H1 (cell line): ENCODE results near the gene IQSEC3. TPM values are rescaled to one million over a fixed set of nuclear protein-coding genes. Genes with fewer than 3 reads are reported as not detected.

Source experiments
- CTCF ChIA-PET: fragments of 300-600 bp; sonication (Branson Sonifier 250); formaldehyde crosslinking; loops from one replicate; lab custom pipeline; 2021; ENCODE audit not compliant: partially characterized antibody; lab: Charles Lee
- POLR2A ChIA-PET: fragments of 300-600 bp; sonication (Branson Sonifier 250); formaldehyde crosslinking; loops from one replicate; lab custom pipeline; 2021; ENCODE audit warnings: inconsistent platforms; ENCODE audit not compliant: partially characterized antibody; lab: Charles Lee
- DNase-seq, 2 experiments: peaks; one replicate each; pipeline versions ENCODE4 v3.0.0 to v3.0.0-alpha.2; 2010 to 2022; ENCODE audit warnings: low spot score in 2 of 2, low read depth in 1 of 2, mixed read lengths in 1 of 2
- FAIRE-seq: peaks from 2 replicates; lab custom pipeline; 2011; peaks lifted over from hg19 to GRCh38; lab: Jason Lieb, UNC
- H2AFZ ChIP-seq: 2 replicates; pipeline ENCODE4 v1.8.1; 2012; ENCODE audit warnings: low read length, inconsistent platforms
- H2AK5ac ChIP-seq: 2 replicates; pipeline ENCODE4 v1.6.1; 2013; ENCODE audit warnings: low read depth, low read length
- H2BK120ac ChIP-seq: replicated peaks from 2 replicates; pipeline ENCODE3; 2013; ENCODE audit warnings: low read depth, low read length, inconsistent platforms
- H2BK12ac ChIP-seq: 2 replicates; pipeline ENCODE4 v1.6.1; 2013; ENCODE audit warnings: low read depth, low read length
- H2BK15ac ChIP-seq: 2 replicates; pipeline ENCODE4 v1.6.1; 2013; ENCODE audit warnings: low read length
- H2BK20ac ChIP-seq: 2 replicates; pipeline ENCODE4 v1.6.1; 2013; ENCODE audit warnings: low read length
- H2BK5ac ChIP-seq: 2 replicates; pipeline ENCODE4 v1.6.1; 2013; ENCODE audit warnings: low read depth, low read length
- H3K14ac ChIP-seq: 2 replicates; pipeline ENCODE4 v1.6.1; 2013; ENCODE audit warnings: inconsistent platforms; ENCODE audit not compliant: insufficient read length
- H3K18ac ChIP-seq: 2 replicates; pipeline ENCODE4 v1.6.1; 2013; ENCODE audit warnings: low read length; ENCODE audit errors: extremely low read depth
- H3K23ac ChIP-seq: 2 replicates; pipeline ENCODE4 v1.6.1; 2013; ENCODE audit warnings: inconsistent platforms; ENCODE audit not compliant: insufficient read length
- H3K23me2 ChIP-seq: 2 replicates; pipeline ENCODE4 v1.6.1; 2013; ENCODE audit warnings: low read depth, low read length
- H3K27ac ChIP-seq: 2 replicates; pipeline ENCODE4 v1.6.1; 2011; ENCODE audit warnings: low read depth, low read length, inconsistent platforms
- H3K27me3 ChIP-seq, 4 experiments: replicated peaks in 1 of 4; 1 replicate in 1 of 4; 2 replicates in 3 of 4; pipeline versions ENCODE4 v1.6.1 to v1.8.1; 2011 to 2013; ENCODE audit warnings: low read length in 3 of 4, mild to moderate bottlenecking in 3 of 4, inconsistent platforms in 2 of 4, mixed read lengths in 2 of 4, moderate library complexity in 1 of 4; ENCODE audit not compliant: control insufficient read depth in 3 of 4, insufficient read depth in 3 of 4; ENCODE audit errors: extremely low read depth in 1 of 4
- H3K36me3 ChIP-seq, 4 experiments: 2 replicates each; pipeline versions ENCODE4 v1.6.1 to v1.8.1; 2011 to 2013; ENCODE audit warnings: mild to moderate bottlenecking in 4 of 4, low read length in 3 of 4, moderate library complexity in 2 of 4, control low read depth in 1 of 4, inconsistent platforms in 1 of 4; ENCODE audit not compliant: insufficient read depth in 4 of 4, control insufficient read depth in 2 of 4
- H3K4ac ChIP-seq: replicated peaks from 2 replicates; pipeline ENCODE3; 2013; ENCODE audit warnings: low read length, low read depth, mixed read lengths, inconsistent platforms; ENCODE audit not compliant: insufficient read length
- H3K4me1 ChIP-seq, 4 experiments: replicated peaks in 1 of 4; 1 replicate in 1 of 4; 2 replicates in 3 of 4; pipeline versions ENCODE4 v1.6.1 to v1.8.1; 2011 to 2013; ENCODE audit warnings: low read length in 3 of 4, inconsistent platforms in 2 of 4, mixed read lengths in 1 of 4; ENCODE audit not compliant: insufficient read depth in 4 of 4, control insufficient read depth in 3 of 4
- H3K4me2 ChIP-seq, 2 experiments: 2 replicates each; pipeline versions ENCODE4 v1.6.1 to v1.8.1; 2011 to 2013; ENCODE audit warnings: low read depth in 2 of 2, low read length in 2 of 2, control low read depth in 1 of 2, inconsistent platforms in 1 of 2, mild to moderate bottlenecking in 1 of 2; ENCODE audit not compliant: insufficient read depth in 1 of 2
- H3K4me3 ChIP-seq, 4 experiments: fragments of 200-600, 300-600 bp in 1 of 4; sonication (generic), shearing (Covaris generic), sonication (Bioruptor Twin) in 1 of 4; 2 replicates each; pipeline versions ENCODE4 v1.5.1 to v1.8.1; 2011 to 2016; ENCODE audit warnings: low read length in 4 of 4, low read depth in 3 of 4, control low read depth in 2 of 4, inconsistent platforms in 2 of 4, mild to moderate bottlenecking in 2 of 4, mixed read lengths in 1 of 4, moderate library complexity in 1 of 4; ENCODE audit not compliant: insufficient read depth in 2 of 4; ENCODE audit errors: extremely low read depth in 1 of 4
- H3K56ac ChIP-seq: replicated peaks from 2 replicates; pipeline ENCODE3; 2013; ENCODE audit warnings: low read depth, mild to moderate bottlenecking, mixed read lengths, low read length, inconsistent platforms; ENCODE audit not compliant: insufficient read length
- H3K79me1 ChIP-seq: 2 replicates; pipeline ENCODE4 v1.6.1; 2013; ENCODE audit warnings: low read depth, low read length, control low read depth
- H3K79me2 ChIP-seq, 2 experiments: 2 replicates each; pipeline versions ENCODE4 v1.6.1 to v1.8.1; 2012 to 2013; ENCODE audit warnings: low read length in 2 of 2, mild to moderate bottlenecking in 2 of 2, inconsistent platforms in 1 of 2; ENCODE audit not compliant: insufficient read depth in 2 of 2, control insufficient read depth in 1 of 2
- H3K9ac ChIP-seq, 4 experiments: replicated peaks in 1 of 4; 1 replicate in 1 of 4; 2 replicates in 3 of 4; pipeline versions ENCODE4 v1.6.1 to v1.8.1; 2011 to 2013; ENCODE audit warnings: low read depth in 3 of 4, low read length in 3 of 4, control low read depth in 2 of 4, mild to moderate bottlenecking in 2 of 4, moderate library complexity in 2 of 4, inconsistent platforms in 1 of 4; ENCODE audit errors: extremely low read depth in 1 of 4
- H3K9me3 ChIP-seq, 2 experiments: 2 replicates each; pipeline versions ENCODE4 v1.6.1 to v1.8.1; 2012 to 2013; ENCODE audit warnings: mild to moderate bottlenecking in 2 of 2, moderate library complexity in 2 of 2, control low read depth in 1 of 2, inconsistent platforms in 1 of 2, low read depth in 1 of 2, low read length in 1 of 2, mixed read lengths in 1 of 2; ENCODE audit not compliant: insufficient read depth in 2 of 2
- H4K20me1 ChIP-seq, 2 experiments: replicated peaks in 1 of 2; 2 replicates each; pipeline versions ENCODE3 to v1.8.1; 2011 to 2013; ENCODE audit warnings: inconsistent platforms in 2 of 2, low read length in 2 of 2, mild to moderate bottlenecking in 1 of 2; ENCODE audit not compliant: insufficient read depth in 2 of 2, control insufficient read depth in 1 of 2
- H4K5ac ChIP-seq: 2 replicates; pipeline ENCODE4 v1.6.1; 2013; ENCODE audit warnings: low read length, low read depth, mixed read lengths, inconsistent platforms; ENCODE audit not compliant: insufficient read length
- H4K8ac ChIP-seq: 2 replicates; pipeline ENCODE4 v1.8.0; 2013; ENCODE audit warnings: mild to moderate bottlenecking, moderate library complexity, low read length, inconsistent platforms; ENCODE audit not compliant: insufficient read depth; ENCODE audit errors: extremely low read depth
- H4K91ac ChIP-seq: replicated peaks from 2 replicates; pipeline ENCODE3; 2013; ENCODE audit warnings: low read length, mixed read lengths, inconsistent platforms; ENCODE audit not compliant: insufficient read length
- CHD2 ChIP-seq: IDR thresholded peaks from 2 replicates; pipeline ENCODE4 v1.6.1; 2012; ENCODE audit warnings: low read length, improper control_type of control experiment
- E2F6 ChIP-seq: IDR thresholded peaks from 2 replicates; pipeline ENCODE4 v1.6.1; 2012; ENCODE audit warnings: inconsistent platforms
- EZH2 ChIP-seq: fragments of 200-600 bp; sonication (generic); IDR thresholded peaks from 2 replicates; pipeline ENCODE4 v1.7.1; 2012; ENCODE audit warnings: low read depth, mild to moderate bottlenecking, moderate library complexity, low read length, inconsistent platforms; ENCODE audit not compliant: severe bottlenecking
- RNF2 ChIP-seq: fragments of 200-900, 300-1000 bp; sonication (generic); IDR thresholded peaks from 2 replicates; pipeline ENCODE4 v1.7.1; 2016; ENCODE audit warnings: borderline replicate concordance, low read depth, mild to moderate bottlenecking, antibody characterized with exemption, low read length; ENCODE audit not compliant: poor library complexity, severe bottlenecking; ENCODE audit errors: missing control alignments
- TBP ChIP-seq: IDR thresholded peaks from 2 replicates; pipeline ENCODE4 v1.6.1; 2011; ENCODE audit warnings: low read depth, low read length, improper control_type of control experiment
- WGBS, 2 experiments: shearing (Covaris generic) in 1 of 2; methylation state at CpG; one replicate each; pipeline versions ENCODE4 v1.1.6 to v1.1.7; 2013 to 2015; ENCODE audit warnings: low lambda C conversion rate in 2 of 2, mixed read lengths in 2 of 2, inconsistent platforms in 1 of 2, low coverage in 1 of 2, missing lambda C conversion rate in 1 of 2; ENCODE audit not compliant: insufficient replicate concordance in 2 of 2, insufficient coverage in 1 of 2, insufficient read length in 1 of 2; ENCODE audit errors: extremely low coverage in 1 of 2, missing lambda C conversion rate in 1 of 2; 5-methylcytosine and 5-hydroxymethylcytosine counted together
- polyA plus RNA-seq, 7 experiments: library from polyadenylated mRNA; depleted of rRNA in 3 of 7; stranded (reverse) in 5 of 7; unstranded in 2 of 7; fragments of >200 nt in 5 of 7; fragments of 200-250 nt in 2 of 7; gene quantifications; 1 replicate in 5 of 7; 2 replicates in 1 of 7; 4 replicates in 1 of 7; pipeline versions ENCODE4 v1.2.1 to v1.2.3, GENCODE V29; 2011 to 2013; ENCODE audit warnings: missing spikeins in 2 of 7, mixed read lengths in 2 of 7
- total RNA-seq: library from RNA; stranded (reverse); fragmentation: NEBNext Ultra II Directional; extraction: Animal tissue kit (Norgen Biotek cat#: 25700); gene quantifications from 2 replicates; pipeline ENCODE4 v1.2.1, GENCODE V29; 2021
- TF ChIP-seq, protein P1 (sequence below): IDR thresholded peaks from 2 replicates; pipeline ENCODE4 v1.6.1; 2012; ENCODE audit warnings: inconsistent platforms

Gene IQSEC3
- total and polyA plus RNA-seq, 2 of the 8 experiments (the other 6 are each of a cell fraction or from before 2014, with no cell fraction given), result 1.2 to 3.1 TPM

GRCh38 chr12:104551-105081 is 38.0 kb downstream of the IQSEC3 start:
- Histone ChIP-seq H4K91ac (no peak overlapping the region), H3K56ac (no peak overlapping the region), H4K5ac (no peak overlapping the region), H2BK120ac (no peak overlapping the region), H3K23me2 (no peaks in the 10 kb centered on the region; the same call in 1 of the 2 replicates), H3K18ac (peak overlapping the region; percentile 60; the same call in 1 of the 2 replicates), H3K4me3 (no peak overlapping the region), H3K4me2 (no peak overlapping the region; a peak in 1 of 4 replicates), H2AFZ (peak overlapping the region; percentile 41; the same call in 1 of the 2 replicates), H2BK12ac (peak overlapping the region; percentile 80; the same call in 1 of the 2 replicates), H3K27ac (no peak overlapping the region), H4K8ac (peak overlapping the region; percentile 74; the same call in 1 of the 2 replicates), H4K20me1 (no peaks in the 10 kb centered on the region), H2BK5ac (no peak overlapping the region), H3K4ac (no peak overlapping the region), H3K79me1 (no peaks in the 10 kb centered on the region), H3K36me3 (no peaks in the 10 kb centered on the region), H3K23ac (no peak overlapping the region), H3K27me3 (peaks cover 0 to 7% (median 5%) of the 10 kb centered on the region in 4 experiments; a peak in 6 of 7 replicates), H3K9ac (no peak overlapping the region), H3K4me1 (peaks cover 0 to 19% (median 9%) of the 10 kb centered on the region in 4 experiments; a peak in 6 of 7 replicates), H2AK5ac (no peak overlapping the region), H3K9me3 (no peaks in the 10 kb centered on the region), H2BK15ac (no peak overlapping the region), H3K14ac (no peak overlapping the region), H2BK20ac (no peak overlapping the region), H3K79me2 (no peaks in the 10 kb centered on the region)
- POLR2A ChIA-PET, result interaction anchor here (0.8 to 1.3 kb wide), 3 partner anchors 23 to 284 kb away, joined by 3 read pairs; partner anchors contain the start of gene KDM5A
- CTCF ChIA-PET, result interaction anchor here (1.2 to 4.0 kb wide), 7 partner anchors 11 to 115 kb away, joined by 4 to 36 read pairs (median 7); no protein-coding TSS in a partner anchor
- FAIRE-seq (no peak), DNase-seq (peak in 1 of 2 experiments; percentile 56)
- TF ChIP-seq TBP (no peak), CHD2 (no peak), EZH2 (no peak), RNF2 (no peak), E2F6 (peak; percentile 87)
- TF ChIP-seq, protein P1, sequence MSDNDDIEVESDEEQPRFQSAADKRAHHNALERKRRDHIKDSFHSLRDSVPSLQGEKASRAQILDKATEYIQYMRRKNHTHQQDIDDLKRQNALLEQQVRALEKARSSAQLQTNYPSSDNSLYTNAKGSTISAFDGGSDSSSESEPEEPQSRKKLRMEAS, result peak; percentile 81
- WGBS, 2 experiments, result 71% methylated on average over 33 of the region's 40 CpGs; no CpG with 5 or more reads in 1 of the 2 experiments
